T-cell (primary cell): Measurements from ENCODE around the gene L3HYPDH. TPM values are rescaled to one million over a fixed set of nuclear protein-coding genes. Genes with fewer than 3 reads are reported as not detected.
A peak's percentile ranks its signal among the peaks of the same experiment; 100 is the strongest.

ENCODE experiments used
- ATAC-seq, 4 experiments: fragments of 200-7000 bp in 3 of 4; fragments of 150-1000 bp in 1 of 4; cut with Tn5 transposase; replicated peaks in 1 of 4; 1 replicate in 3 of 4; 2 replicates in 1 of 4; pipeline ENCODE4 v1.10.0; 2021; ENCODE audit warnings: moderate library complexity in 3 of 4, mild to moderate bottlenecking in 2 of 4, moderate number of reproducible peaks in 1 of 4
- CTCF ChIA-PET, 2 donors: fragments of 300-600 bp; sonication (Branson Sonifier 250); formaldehyde crosslinking; loops; one replicate each; lab custom pipeline; 2022; ENCODE audit warnings: antibody characterized with exemption in 2 of 2; lab: Charles Lee
- POLR2A ChIA-PET, 2 donors: fragments of 300-600 bp; sonication (Branson Sonifier 250); formaldehyde crosslinking; loops; one replicate each; lab custom pipeline; 2022; ENCODE audit warnings: antibody characterized with exemption in 2 of 2; lab: Charles Lee
- DNase-seq, 35 experiments: peaks; one replicate each; pipeline versions ENCODE4 v3.0.0 to v3.0.0-alpha.2; 2013 to 2023
- H3K27ac ChIP-seq: one replicate; pipeline ENCODE4 v1.5.1; 2013; ENCODE audit warnings: low read length
- H3K27me3 ChIP-seq, 2 experiments: replicated peaks in 1 of 2; 1 replicate in 1 of 2; 2 replicates in 1 of 2; pipeline versions ENCODE4 v1.6.1 to v1.7.0; 2013; ENCODE audit warnings: low read length in 1 of 2, mixed read lengths in 1 of 2; ENCODE audit not compliant: control insufficient read depth in 2 of 2, insufficient read depth in 2 of 2; ENCODE audit errors: extremely low read depth in 1 of 2
- H3K36me3 ChIP-seq, 2 donors: 1 replicate in 1 of 2; 2 replicates in 1 of 2; pipeline versions ENCODE4 v1.6.1 to v1.7.0; 2013; ENCODE audit warnings: low read length in 1 of 2; ENCODE audit not compliant: control insufficient read depth in 2 of 2, insufficient read depth in 1 of 2; ENCODE audit errors: extremely low read depth in 1 of 2
- H3K4me1 ChIP-seq, 2 experiments: 1 replicate in 1 of 2; 2 replicates in 1 of 2; pipeline versions ENCODE4 v1.6.1 to v1.7.0; 2013; ENCODE audit warnings: low read length in 2 of 2, mixed read lengths in 1 of 2; ENCODE audit not compliant: insufficient read depth in 2 of 2, control insufficient read depth in 1 of 2; ENCODE audit errors: extremely low read depth in 1 of 2
- H3K4me3 ChIP-seq, 2 donors: 1 replicate in 1 of 2; 2 replicates in 1 of 2; pipeline versions ENCODE4 v1.5.1 to v1.7.0; 2013; ENCODE audit warnings: mild to moderate bottlenecking in 2 of 2, low read length in 1 of 2, moderate library complexity in 1 of 2; ENCODE audit not compliant: control insufficient read depth in 1 of 2; ENCODE audit errors: extremely low read depth in 1 of 2
- H3K9me3 ChIP-seq: 2 replicates; pipeline ENCODE4 v1.7.0; 2013
- H3K27ac Mint-ChIP-seq, 2 donors: one replicate each; pipeline ENCODE4 v1.8.0; 2020 to 2021; ENCODE audit warnings: mild to moderate bottlenecking in 2 of 2, mixed read lengths in 2 of 2
- H3K27me3 Mint-ChIP-seq, 2 donors: one replicate each; pipeline ENCODE4 v1.8.0; 2021 to 2022; ENCODE audit warnings: mixed read lengths in 2 of 2
- H3K36me3 Mint-ChIP-seq: one replicate; pipeline ENCODE4 v1.8.0; 2021; ENCODE audit warnings: mixed read lengths
- H3K4me1 Mint-ChIP-seq, 3 donors: one replicate each; pipeline ENCODE4 v1.8.0; 2020 to 2022; ENCODE audit warnings: mixed read lengths in 3 of 3, mild to moderate bottlenecking in 1 of 3
- H3K4me3 Mint-ChIP-seq, 3 donors: one replicate each; pipeline ENCODE4 v1.8.0; 2020 to 2022; ENCODE audit warnings: mild to moderate bottlenecking in 3 of 3, mixed read lengths in 3 of 3, moderate library complexity in 3 of 3
- H3K9me3 Mint-ChIP-seq, 3 donors: one replicate each; pipeline ENCODE4 v1.8.0; 2020 to 2022; ENCODE audit warnings: mixed read lengths in 3 of 3
- WGBS: methylation state at CpG from one replicate; pipeline ENCODE4 v1.1.5; 2013; ENCODE audit warnings: missing lambda C conversion rate; ENCODE audit not compliant: insufficient coverage; 5-methylcytosine and 5-hydroxymethylcytosine counted together
- total RNA-seq, 35 experiments: library from RNA in 6 of 35; stranded (reverse) in 6 of 35; fragments of 120-200 nt in 1 of 35; gene quantifications; one replicate each; pipeline versions ENCODE4 v1.2.1 to v1.2.4 and lab custom pipeline; 2013 to 2026

The L3HYPDH gene
- total RNA-seq, 5 donors from 2014 or later (not counting 1 experiment from before 2014, with no cell fraction given) = 19.5 to 53.6 (median 40.5) TPM

GRCh38 chr14:59510966-59511365 is 26.8 kb upstream of the L3HYPDH start:
- no peaks in the 10 kb centered on the region for H3K36me3 Mint-ChIP-seq
- Histone ChIP-seq H3K27ac (no peak overlapping the region), H3K4me1 (no peaks in the 10 kb centered on the region), H3K4me3 (no peak overlapping the region), H3K9me3 (no peaks in the 10 kb centered on the region), H3K36me3 (no peaks in the 10 kb centered on the region), H3K27me3 (peaks cover 0 to 3% of the 10 kb centered on the region in 2 experiments)
- H3K27ac Mint-ChIP-seq = no peak overlapping the region
- peaks cover 16 to 34% of the 10 kb centered on the region in 2 donors for H3K27me3 Mint-ChIP-seq
- CTCF ChIA-PET = no interaction called here
- DNase-seq (no peak), ATAC-seq (no peak)
- H3K4me1 Mint-ChIP-seq = no peaks in the 10 kb centered on the region
- no peak overlapping the region for H3K4me3 Mint-ChIP-seq
- POLR2A ChIA-PET = no interaction called here
- no peaks in the 10 kb centered on the region for H3K9me3 Mint-ChIP-seq
- WGBS = 0% methylated on average over 1 of the region's 3 CpGs

GRCh38 chr14:59510001-59510400 is 25.8 kb upstream of the L3HYPDH start:
- CTCF ChIA-PET = interaction anchor here in 1 of 2 donors (0.6 kb wide), 1 partner anchor 555 kb away, joined by 3 read pairs; no protein-coding TSS in a partner anchor
- Mint-ChIP-seq H3K4me3 (no peak overlapping the region), H3K9me3 (no peaks in the 10 kb centered on the region), H3K27ac (no peak overlapping the region), H3K4me1 (peaks cover 0 to 2% (median under 1%) of the 10 kb centered on the region in 3 donors), H3K36me3 (no peaks in the 10 kb centered on the region), H3K27me3 (peaks cover 12 to 32% of the 10 kb centered on the region in 2 donors)
- H3K36me3 ChIP-seq = no peaks in the 10 kb centered on the region
- no peaks in the 10 kb centered on the region for H3K4me1 ChIP-seq
- H3K27me3 ChIP-seq = peaks cover 0 to 3% of the 10 kb centered on the region in 2 experiments
- H3K9me3 ChIP-seq = no peaks in the 10 kb centered on the region
- no peak overlapping the region for H3K27ac ChIP-seq
- POLR2A ChIA-PET = no interaction called here
- WGBS = 67% methylated on average over 1 of the region's 2 CpGs
- no peak for ATAC-seq
- H3K4me3 ChIP-seq = no peak overlapping the region
- no peak for DNase-seq

DNA sequence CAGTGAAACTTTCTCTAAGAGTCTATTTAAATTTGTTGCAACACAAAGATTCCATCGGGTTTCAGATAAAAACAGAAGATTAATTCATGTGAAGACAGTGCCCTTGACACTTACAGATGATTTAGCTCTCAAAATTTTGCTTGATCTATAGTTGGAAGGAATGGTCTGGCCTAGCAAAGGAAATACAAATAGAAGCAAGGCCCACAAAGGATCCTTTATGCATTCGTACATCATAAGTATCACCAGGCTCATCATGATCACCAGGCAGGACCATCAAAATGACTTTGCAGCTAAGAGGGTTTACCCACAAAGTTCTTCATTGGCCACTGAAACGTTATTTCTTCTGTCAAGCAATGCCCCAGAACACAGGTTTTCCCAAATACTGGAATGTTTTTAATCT is 24.9 kb upstream of the L3HYPDH start:
- 77% methylated on average over 2 of the region's 3 CpGs for WGBS
- CTCF ChIA-PET = no interaction called here
- no peak for ATAC-seq

GRCh38 chr14:59507752-59508103 is 23.5 kb upstream of the L3HYPDH start:
- CTCF ChIA-PET = interaction anchor here (0.6 to 2.1 kb wide), 6 partner anchors 69 to 677 kb away, joined by 3 to 9 read pairs (median 6); partner anchors contain the start of gene CCDC175 (in 2 of the 2)
- POLR2A ChIA-PET = interaction anchor here in 1 of 2 donors (0.6 kb wide), 1 partner anchor 747 kb away, joined by 3 read pairs; no protein-coding TSS in a partner anchor

More for the DNA sequence above, 24.9 kb upstream of the L3HYPDH start:
- POLR2A ChIA-PET = no interaction called here
- Histone ChIP-seq H3K27me3 (peaks cover 0 to 3% of the 10 kb centered on the region in 2 experiments), H3K27ac (no peak overlapping the region), H3K4me1 (peaks cover 0 to 2% of the 10 kb centered on the region in 2 experiments), H3K36me3 (peaks cover 1 to 2% of the 10 kb centered on the region in 2 donors), H3K9me3 (no peaks in the 10 kb centered on the region), H3K4me3 (no peak overlapping the region)
- H3K4me1 Mint-ChIP-seq = peaks cover 8 to 10% (median 9%) of the 10 kb centered on the region in 3 donors
- no peak overlapping the region for H3K27ac Mint-ChIP-seq
- no peaks in the 10 kb centered on the region for H3K9me3 Mint-ChIP-seq
- no peak overlapping the region for H3K4me3 Mint-ChIP-seq
- no peak for DNase-seq
- H3K27me3 Mint-ChIP-seq = peaks cover 6 to 26% of the 10 kb centered on the region in 2 donors
- peaks cover 3% of the 10 kb centered on the region for H3K36me3 Mint-ChIP-seq

DNA sequence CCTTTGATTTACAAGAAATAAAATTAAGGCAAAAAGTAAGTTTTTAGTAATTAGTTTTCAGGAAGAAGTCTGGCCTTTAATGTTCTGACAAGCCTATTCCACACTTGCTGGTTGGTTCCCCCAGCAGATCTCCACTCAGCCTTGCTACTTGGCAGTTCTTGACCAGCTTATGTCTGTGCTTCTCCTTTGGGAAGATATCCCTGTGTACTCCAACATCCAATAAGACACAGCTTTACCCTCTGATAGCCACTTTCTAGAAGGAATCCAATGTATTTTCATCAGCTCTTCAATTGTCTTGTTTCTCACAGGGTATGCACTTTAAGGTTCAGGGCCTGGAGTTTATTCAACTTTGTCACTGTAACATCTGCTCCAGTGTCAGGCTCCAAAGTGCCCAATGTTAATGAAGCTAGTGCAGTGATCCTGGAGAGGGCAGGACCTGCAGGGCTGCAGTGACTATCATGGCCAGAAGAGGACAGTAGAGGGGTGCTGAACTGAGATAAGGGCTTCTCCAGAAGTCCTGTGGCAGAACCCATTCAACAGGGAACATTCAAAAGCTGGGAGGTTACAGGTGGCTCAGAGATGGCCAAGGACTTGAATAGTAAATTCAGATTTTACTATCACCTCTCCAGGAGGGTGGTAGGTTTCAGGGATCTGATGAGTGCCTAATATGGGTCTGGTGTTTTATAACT is 23.0 kb upstream of the L3HYPDH start:
- H3K4me3 Mint-ChIP-seq = no peak overlapping the region
- H3K27me3 Mint-ChIP-seq = peaks cover 6 to 16% of the 10 kb centered on the region in 2 donors
- no peak overlapping the region for H3K27ac Mint-ChIP-seq
- DNase-seq (peak in 30 of 35 experiments; percentile 3 to 55 (median 30)), ATAC-seq (peak in 3 of 4 experiments; percentile 70 to 73 (median 71))
- Histone ChIP-seq H3K9me3 (no peaks in the 10 kb centered on the region), H3K4me1 (peaks cover 0 to 2% of the 10 kb centered on the region in 2 experiments), H3K27ac (no peak overlapping the region), H3K36me3 (peaks cover 5 to 11% of the 10 kb centered on the region in 2 donors), H3K4me3 (no peak overlapping the region), H3K27me3 (peaks cover 0 to 3% of the 10 kb centered on the region in 2 experiments)
- peaks cover 13 to 16% (median 15%) of the 10 kb centered on the region in 3 donors for H3K4me1 Mint-ChIP-seq
- H3K9me3 Mint-ChIP-seq = no peaks in the 10 kb centered on the region
- ChIA-PET CTCF (interaction anchor here (1.3 to 2.1 kb wide), 5 partner anchors 70 to 677 kb away, joined by 3 to 9 read pairs (median 7); partner anchors contain the start of gene CCDC175 (in 2 of the 2)), POLR2A (no interaction called here)
- peaks cover 10% of the 10 kb centered on the region for H3K36me3 Mint-ChIP-seq

More at GRCh38 chr14:59507752-59508103, 23.5 kb upstream of the L3HYPDH start:
- Histone ChIP-seq H3K27ac (no peak overlapping the region), H3K27me3 (peaks cover 0 to 3% of the 10 kb centered on the region in 2 experiments), H3K4me1 (peaks cover 0 to 2% of the 10 kb centered on the region in 2 experiments), H3K36me3 (peaks cover 5 to 11% of the 10 kb centered on the region in 2 donors), H3K4me3 (no peak overlapping the region), H3K9me3 (no peaks in the 10 kb centered on the region)
- Mint-ChIP-seq H3K27me3 (peaks cover 6 to 20% of the 10 kb centered on the region in 2 donors), H3K9me3 (no peaks in the 10 kb centered on the region), H3K4me1 (peaks cover 12 to 15% (median 13%) of the 10 kb centered on the region in 3 donors), H3K27ac (no peak overlapping the region), H3K4me3 (no peak overlapping the region), H3K36me3 (peaks cover 7% of the 10 kb centered on the region)
- no peak for ATAC-seq
- no peak for DNase-seq
- 95% methylated on average over 2 of the region's 3 CpGs for WGBS

DNA sequence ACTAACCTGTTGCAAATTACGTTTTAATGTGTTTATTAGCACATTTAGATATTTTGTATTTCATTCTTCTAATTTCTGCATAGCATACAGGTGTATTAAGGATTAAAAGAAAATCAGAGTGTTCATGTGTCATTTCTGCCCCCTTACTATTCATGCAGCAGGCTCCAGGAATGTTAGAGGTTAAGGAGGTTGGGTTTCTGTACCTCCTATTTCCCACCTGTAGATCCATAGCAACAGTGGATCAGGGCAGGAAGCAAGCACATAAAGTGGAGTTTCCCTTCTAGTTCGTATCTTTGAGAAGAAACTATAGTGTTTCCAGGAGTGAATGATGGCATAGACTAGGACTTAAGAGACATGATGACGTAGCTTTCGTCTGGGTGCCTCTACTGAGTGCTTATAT is 19.0 kb upstream of the L3HYPDH start:
- peaks cover 13 to 23% (median 16%) of the 10 kb centered on the region in 3 donors for H3K4me1 Mint-ChIP-seq
- no peaks in the 10 kb centered on the region for H3K9me3 Mint-ChIP-seq
- peaks cover 26% of the 10 kb centered on the region for H3K36me3 Mint-ChIP-seq
- Histone ChIP-seq H3K27ac (no peak overlapping the region), H3K27me3 (no peaks in the 10 kb centered on the region), H3K4me3 (no peak overlapping the region), H3K9me3 (no peaks in the 10 kb centered on the region), H3K4me1 (peaks cover 0 to 2% of the 10 kb centered on the region in 2 experiments), H3K36me3 (peaks cover 5 to 14% of the 10 kb centered on the region in 2 donors)
- H3K4me3 Mint-ChIP-seq = no peak overlapping the region
- H3K27me3 Mint-ChIP-seq = peaks cover 0 to 3% of the 10 kb centered on the region in 2 donors
- no peak for ATAC-seq
- H3K27ac Mint-ChIP-seq = no peak overlapping the region
- no CpG with 5 or more reads among the region's 4 CpGs for WGBS
- DNase-seq = no peak
- POLR2A ChIA-PET = no interaction called here
- CTCF ChIA-PET = interaction anchor here in 1 of 2 donors (1.2 kb wide), 1 partner anchor 19 kb away, joined by 3 read pairs; the partner anchor contains the start of gene L3HYPDH
